IMR-90 (cell line): ENCODE results near the gene CCNYL1. TPM values are rescaled to one million over a fixed set of nuclear protein-coding genes. Genes with fewer than 3 reads are reported as not detected.

Experiments used
- ATAC-seq: fragments of 200-7000 bp; cut with Tn5 transposase; 2 replicates; pipeline ENCODE4 v1.9.1; 2020; ENCODE audit warnings: low read depth, mild to moderate bottlenecking, moderate library complexity
- BruUV-seq: library from RNA; stranded (reverse); fragments of 400-500 nt; replicated peaks from 2 replicates; lab custom pipeline; 2021; lab: Mats Ljungman, UMichigan
- CTCF ChIA-PET: fragments of 300-600 bp; formaldehyde crosslinking; extraction: SDS; loops from one replicate; lab custom pipeline; 2021; ENCODE audit warnings: antibody characterized with exemption; lab: Yijun Ruan, JAX
- POLR2A ChIA-PET: fragments of 300-600 bp; sonication (Branson Sonifier 250); formaldehyde crosslinking; loops from one replicate; lab custom pipeline; 2022; ENCODE audit warnings: antibody characterized with exemption; ENCODE audit not compliant: unreplicated experiment; lab: Charles Lee
- DNase-seq: peaks from one replicate; pipeline ENCODE4 v3.0.0; 2013
- H2AFZ ChIP-seq: replicated peaks from 2 replicates; pipeline ENCODE3; 2013; ENCODE audit warnings: low read length, mild to moderate bottlenecking; ENCODE audit not compliant: poor library complexity
- H2AK5ac ChIP-seq: 2 replicates; pipeline ENCODE4 v1.6.1; 2013; ENCODE audit warnings: low read depth, low read length, inconsistent platforms
- H2AK9ac ChIP-seq: replicated peaks from 2 replicates; pipeline ENCODE3; 2013; ENCODE audit warnings: mild to moderate bottlenecking, low read depth, low read length, moderate library complexity; ENCODE audit not compliant: poor library complexity
- H2BK120ac ChIP-seq: 2 replicates; pipeline ENCODE4 v1.6.1; 2013; ENCODE audit warnings: low read depth, low read length, inconsistent platforms
- H2BK15ac ChIP-seq: 3 replicates; pipeline ENCODE4 v1.6.1; 2013; ENCODE audit warnings: low read depth, low read length, inconsistent platforms
- H2BK20ac ChIP-seq: 2 replicates; pipeline ENCODE4 v1.6.1; 2013; ENCODE audit warnings: low read depth, mild to moderate bottlenecking, inconsistent platforms, low read length, moderate library complexity
- H2BK5ac ChIP-seq: 2 replicates; pipeline ENCODE4 v1.6.1; 2013; ENCODE audit warnings: mild to moderate bottlenecking, low read depth, low read length, inconsistent platforms; ENCODE audit not compliant: poor library complexity, severe bottlenecking
- H3K14ac ChIP-seq: replicated peaks from 2 replicates; pipeline ENCODE4 v1.6.1; 2013; ENCODE audit warnings: low read depth, low read length, inconsistent platforms
- H3K18ac ChIP-seq: 2 replicates; pipeline ENCODE4 v1.6.1; 2013; ENCODE audit warnings: low read depth, low read length, control low read depth
- H3K23ac ChIP-seq: 2 replicates; pipeline ENCODE4 v1.6.1; 2013; ENCODE audit warnings: low read depth, low read length, inconsistent platforms
- H3K27ac ChIP-seq: 2 replicates; pipeline ENCODE4 v1.5.1; 2013; ENCODE audit warnings: mild to moderate bottlenecking, control low read depth, low read length; ENCODE audit not compliant: insufficient read depth
- H3K27me3 ChIP-seq: 2 replicates; pipeline ENCODE4 v1.6.1; 2013; ENCODE audit warnings: low read length; ENCODE audit not compliant: control insufficient read depth, insufficient read depth
- H3K36me3 ChIP-seq: 2 replicates; pipeline ENCODE4 v1.6.1; 2013; ENCODE audit warnings: low read length, mixed read lengths; ENCODE audit not compliant: control insufficient read depth, insufficient read depth
- H3K4ac ChIP-seq: 2 replicates; pipeline ENCODE4 v1.6.1; 2013; ENCODE audit warnings: low read depth, low read length, inconsistent platforms
- H3K4me1 ChIP-seq: 2 replicates; pipeline ENCODE4 v1.6.1; 2013; ENCODE audit warnings: low read length, mixed read lengths; ENCODE audit not compliant: control insufficient read depth, insufficient read depth
- H3K4me2 ChIP-seq: 2 replicates; pipeline ENCODE4 v1.6.1; 2013; ENCODE audit warnings: low read depth, mild to moderate bottlenecking, control low read depth, low read length, moderate library complexity
- H3K4me3 ChIP-seq: 2 replicates; pipeline ENCODE4 v1.5.1; 2013; ENCODE audit warnings: low read depth, mild to moderate bottlenecking, control low read depth, low read length, moderate library complexity; ENCODE audit not compliant: insufficient read depth
- H3K56ac ChIP-seq: 2 replicates; pipeline ENCODE4 v1.6.1; 2013; ENCODE audit warnings: low read length, inconsistent platforms; ENCODE audit not compliant: insufficient read depth; ENCODE audit errors: extremely low read depth
- H3K79me1 ChIP-seq, 2 experiments: 2 replicates each; pipeline ENCODE4 v1.6.1; 2013; ENCODE audit warnings: low read length in 2 of 2, inconsistent platforms in 1 of 2, low read depth in 1 of 2
- H3K9ac ChIP-seq: 2 replicates; pipeline ENCODE4 v1.6.1; 2013; ENCODE audit warnings: low read depth, low read length, control low read depth
- H3K9me1 ChIP-seq: 2 replicates; pipeline ENCODE4 v1.6.1; 2013; ENCODE audit warnings: low read length, inconsistent platforms; ENCODE audit not compliant: insufficient read depth
- H3K9me3 ChIP-seq: 2 replicates; pipeline ENCODE4 v1.6.1; 2013; ENCODE audit warnings: low read length; ENCODE audit not compliant: control insufficient read depth, insufficient read depth
- H4K20me1 ChIP-seq: 2 replicates; pipeline ENCODE4 v1.6.1; 2013; ENCODE audit warnings: low read length, inconsistent platforms; ENCODE audit not compliant: insufficient read depth
- H4K5ac ChIP-seq: 2 replicates; pipeline ENCODE4 v1.6.1; 2013; ENCODE audit warnings: mild to moderate bottlenecking, low read depth, low read length, control low read depth
- H4K8ac ChIP-seq, 2 experiments: 2 replicates each; pipeline ENCODE4 v1.6.1; 2013; ENCODE audit warnings: low read depth in 2 of 2, low read length in 2 of 2, control low read depth in 1 of 2, inconsistent platforms in 1 of 2
- H4K91ac ChIP-seq: 2 replicates; pipeline ENCODE4 v1.6.1; 2013; ENCODE audit warnings: low read depth, low read length, inconsistent platforms; ENCODE audit not compliant: insufficient read depth
- BHLHE40 ChIP-seq: fragments of 150-350 bp; IDR thresholded peaks from 2 replicates; pipeline ENCODE4 v1.6.1; 2016; ENCODE audit warnings: mild to moderate bottlenecking, low read depth, low read length
- CEBPB ChIP-seq: IDR thresholded peaks from 2 replicates; pipeline ENCODE4 v1.6.1; 2012; ENCODE audit warnings: low read depth, low read length, improper control_type of control experiment
- FOS ChIP-seq: fragments of 150-350 bp; IDR thresholded peaks from 2 replicates; pipeline ENCODE4 v1.6.1; 2016; ENCODE audit warnings: low read depth, low read length
- MXI1 ChIP-seq: IDR thresholded peaks from 2 replicates; pipeline ENCODE4 v1.6.1; 2012; ENCODE audit warnings: low read depth, mild to moderate bottlenecking, low read length, moderate library complexity, borderline replicate concordance
- RCOR1 ChIP-seq: IDR thresholded peaks from 2 replicates; pipeline ENCODE4 v1.6.1; 2012; ENCODE audit warnings: mild to moderate bottlenecking, low read length, improper control_type of control experiment; ENCODE audit not compliant: insufficient replicate concordance
- RFX5 ChIP-seq: IDR thresholded peaks from 2 replicates; pipeline ENCODE4 v1.8.0; 2012; ENCODE audit warnings: low read depth, mild to moderate bottlenecking, low read length, moderate library complexity
- SMC3 ChIP-seq: fragments of 150-350 bp; IDR thresholded peaks from 2 replicates; pipeline ENCODE4 v1.6.1; 2016; ENCODE audit warnings: low read depth, mild to moderate bottlenecking, antibody characterized with exemption, low read length, moderate library complexity
- WGBS, 2 experiments: methylation state at CpG; one replicate each; pipeline versions ENCODE4 v1.1.5 to v1.1.7; 2013; ENCODE audit warnings: missing lambda C conversion rate in 2 of 2; ENCODE audit not compliant: insufficient read length in 1 of 2; ENCODE audit errors: extremely low coverage in 2 of 2; 5-methylcytosine and 5-hydroxymethylcytosine counted together
- dilution Hi-C: fragments of 300-500 bp; cut with HindIII; formaldehyde crosslinking; loops from one replicate; pipeline ENCODE4 v1.14.3; 2018; ENCODE audit warnings: low sequenced_read_pairs; ENCODE audit not compliant: unreplicated experiment
- in situ Hi-C: fragments of 300-500 bp; cut with MboI; formaldehyde crosslinking; loops from 3 replicates; pipeline ENCODE4 v1.14.3; 2019; ENCODE audit warnings: low sequenced_read_pairs, inconsistent platforms, mixed read lengths
- intact Hi-C: fragments of 100-400 bp; cut with micrococcal nuclease; formaldehyde crosslinking; loops from 2 replicates; pipeline ENCODE4 v1.10.0; 2022
- microRNA-seq, 2 experiments: library from miRNA; stranded (forward) in 1 of 2; unstranded in 1 of 2; fragments of 10-50 nt in 1 of 2; fragments of <30 nt in 1 of 2; gene quantifications in 1 of 2; microRNA quantifications in 1 of 2; one replicate each; pipeline versions ENCODE3 to v1.1.0; 2013 to 2020; ENCODE audit not compliant: insufficient read depth in 1 of 2, insufficient read length in 1 of 2, unreplicated experiment in 1 of 2
- polyA plus RNA-seq, 3 experiments: library from polyadenylated mRNA; depleted of rRNA; stranded (reverse); fragments of >200 nt; gene quantifications; 2 replicates each; pipeline ENCODE4 v1.2.3, GENCODE V29; 2012; ENCODE audit warnings: low replicate concordance in 1 of 3
- small RNA-seq, 5 experiments: library from RNA; depleted of rRNA; stranded (forward); fragments of <200 nt; gene quantifications; one replicate each; pipeline ENCODE3, GENCODE V24; 2012
- total RNA-seq: library from RNA; depleted of rRNA; stranded (reverse); fragments of >200 nt; gene quantifications from 2 replicates; pipeline ENCODE4 v1.2.3, GENCODE V29; 2012; rRNA removed
- TF ChIP-seq, protein P1 (sequence below): fragments of 150-350 bp; IDR thresholded peaks from 2 replicates; pipeline ENCODE4 v1.6.1; 2017; ENCODE audit warnings: mild to moderate bottlenecking, antibody characterized with exemption, low read length, low read depth
- TF ChIP-seq, protein P2 (sequence below): fragments of 150-350 bp; IDR thresholded peaks from 2 replicates; pipeline ENCODE4 v1.6.1; 2016; ENCODE audit warnings: low read depth, mild to moderate bottlenecking, low read length, moderate library complexity, borderline replicate concordance

The CCNYL1 gene
- total and polyA plus RNA-seq, 2 of the 4 experiments (the other 2 are of a cell fraction), result 5.4 to 7.3 TPM

DNA sequence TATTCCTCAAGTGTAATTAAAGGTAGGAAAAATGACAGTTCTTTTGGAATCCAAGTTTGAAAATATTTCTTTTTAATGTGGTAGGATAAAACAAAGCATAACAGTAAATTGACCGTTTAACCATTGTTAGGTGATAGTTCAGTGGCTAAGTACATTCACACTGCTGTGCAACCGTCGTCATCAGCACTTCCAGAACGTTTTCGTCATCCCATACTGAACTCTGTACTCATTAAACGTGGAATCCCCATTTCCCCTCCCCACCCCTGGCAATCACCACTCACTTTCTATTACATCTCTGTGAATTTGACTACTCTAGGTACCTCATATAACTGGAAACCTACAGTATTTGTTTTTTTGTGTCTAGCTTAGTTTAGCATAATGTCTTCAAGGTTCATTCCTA is 91.2 kb downstream of the CCNYL1 start:
- BruUV-seq, result no TSS peak
- no peak overlapping the region for H4K91ac ChIP-seq
- DNase-seq (no peak), ATAC-seq (no peak)
- H3K27ac ChIP-seq, result no peak overlapping the region
- H3K4me2 ChIP-seq, result no peak overlapping the region
- no peak overlapping the region for H2BK120ac ChIP-seq
- no peak overlapping the region for H3K18ac ChIP-seq
- intact Hi-C loops, result no loop called here
- H3K56ac ChIP-seq, result no peak overlapping the region
- H3K9me1 ChIP-seq, result 0 out of 2 replicates have a peak, but pooled peaks cover 3% of the 10 kb centered on the region
- ChIA-PET POLR2A (no interaction called here), CTCF (no interaction called here)
- H2AFZ ChIP-seq, result no peak overlapping the region
- H3K9me3 ChIP-seq, result no peaks in the 10 kb centered on the region
- no peak overlapping the region for H2BK20ac ChIP-seq
- H4K5ac ChIP-seq, result no peak overlapping the region
- no peak overlapping the region for H2BK5ac ChIP-seq
- dilution Hi-C loops, result no loop called here
- no peak overlapping the region for H3K14ac ChIP-seq
- TF ChIP-seq, protein P1, sequence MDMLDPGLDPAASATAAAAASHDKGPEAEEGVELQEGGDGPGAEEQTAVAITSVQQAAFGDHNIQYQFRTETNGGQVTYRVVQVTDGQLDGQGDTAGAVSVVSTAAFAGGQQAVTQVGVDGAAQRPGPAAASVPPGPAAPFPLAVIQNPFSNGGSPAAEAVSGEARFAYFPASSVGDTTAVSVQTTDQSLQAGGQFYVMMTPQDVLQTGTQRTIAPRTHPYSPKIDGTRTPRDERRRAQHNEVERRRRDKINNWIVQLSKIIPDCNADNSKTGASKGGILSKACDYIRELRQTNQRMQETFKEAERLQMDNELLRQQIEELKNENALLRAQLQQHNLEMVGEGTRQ, result no peak
- TF ChIP-seq CEBPB, result no peak
- no peak for TF ChIP-seq MXI1
- TF ChIP-seq FOS, result no peak
- no peak for TF ChIP-seq BHLHE40
- TF ChIP-seq, protein P2, sequence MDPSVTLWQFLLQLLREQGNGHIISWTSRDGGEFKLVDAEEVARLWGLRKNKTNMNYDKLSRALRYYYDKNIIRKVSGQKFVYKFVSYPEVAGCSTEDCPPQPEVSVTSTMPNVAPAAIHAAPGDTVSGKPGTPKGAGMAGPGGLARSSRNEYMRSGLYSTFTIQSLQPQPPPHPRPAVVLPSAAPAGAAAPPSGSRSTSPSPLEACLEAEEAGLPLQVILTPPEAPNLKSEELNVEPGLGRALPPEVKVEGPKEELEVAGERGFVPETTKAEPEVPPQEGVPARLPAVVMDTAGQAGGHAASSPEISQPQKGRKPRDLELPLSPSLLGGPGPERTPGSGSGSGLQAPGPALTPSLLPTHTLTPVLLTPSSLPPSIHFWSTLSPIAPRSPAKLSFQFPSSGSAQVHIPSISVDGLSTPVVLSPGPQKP, result no peak
- TF ChIP-seq SMC3, result no peak
- TF ChIP-seq RCOR1, result no peak
- no peak for TF ChIP-seq RFX5
- H3K27me3 ChIP-seq, result 0 out of 2 replicates have a peak, but pooled peaks cover 2% of the 10 kb centered on the region
- no peaks in the 10 kb centered on the region for H4K20me1 ChIP-seq
- H3K36me3 ChIP-seq, result no peaks in the 10 kb centered on the region
- in situ Hi-C loops, result no loop called here
- no peak overlapping the region for H3K4ac ChIP-seq
- no peak overlapping the region for H3K9ac ChIP-seq
- no peak overlapping the region for H3K4me3 ChIP-seq
- no peaks in the 10 kb centered on the region for H3K79me1 ChIP-seq
- no peak overlapping the region for H2AK9ac ChIP-seq
- no peak overlapping the region for H3K23ac ChIP-seq
- WGBS, 2 experiments, result no CpG with 5 or more reads among the region's 6 CpGs
- H2AK5ac ChIP-seq, result no peak overlapping the region
- H3K4me1 ChIP-seq, result no peaks in the 10 kb centered on the region
- H4K8ac ChIP-seq, result no peak overlapping the region
- no peak overlapping the region for H2BK15ac ChIP-seq

Small RNAs within 50 kb of the gene (microRNA-seq; reads per million reads assigned to microRNA genes)
- gene RF00019 (ENCODE audit: insufficient read depth, insufficient read length) (not detected), gene RNU6-664P (ENCODE audit: insufficient read depth, insufficient read length) (not detected)

Small RNAs within 50 kb of the gene (small RNA-seq; reads per million reads assigned to genes)
- 0 reads per million in 5 experiments for gene RF00019
- gene RNU6-664P, result 0 reads per million in 5 experiments

Other genes with a start within 250 kb of the CCNYL1 start
- gene CREB1, start 181.7 kb upstream of the CCNYL1 start, total RNA-seq, result 71.9 and 94.5 TPM in 2 replicates
- 22.4 and 25.6 TPM in 2 replicates for gene CREB1, start 181.7 kb upstream of the CCNYL1 start, polyA plus RNA-seq (2012; rRNA removed)
- 5.9 and 11.4 TPM in 2 replicates for gene METTL21A, start 86.2 kb upstream of the CCNYL1 start, total RNA-seq
- gene METTL21A, start 86.2 kb upstream of the CCNYL1 start, polyA plus RNA-seq (2012; rRNA removed), result 11.1 and 11.6 TPM in 2 replicates
- gene FZD5, start 58.3 kb downstream of the CCNYL1 start, total RNA-seq, result under 0.01 TPM in 2 replicates
- gene FZD5, start 58.3 kb downstream of the CCNYL1 start, polyA plus RNA-seq (2012; rRNA removed), result 0.09 and 0.11 TPM in 2 replicates